Liver (tissue), 9 donors: ENCODE measurements around the gene NOTCH4. TPM values are rescaled to one million over a fixed set of nuclear protein-coding genes. Genes with fewer than 3 reads are reported as not detected.

ENCODE experiments used
- DNase-seq: peaks from one replicate; pipeline ENCODE4 v3.0.0-alpha.2; 2017; ENCODE audit warnings: low spot score
- H3K27ac ChIP-seq, 2 donors: one replicate each; pipeline ENCODE4 v1.7.0; 2013; ENCODE audit warnings: inconsistent platforms in 2 of 2, low read length in 2 of 2, control low read depth in 1 of 2, low read depth in 1 of 2, mild to moderate bottlenecking in 1 of 2
- H3K27me3 ChIP-seq, 4 donors: one replicate each; pipeline versions ENCODE4 v1.6.1 to v1.7.0; 2013; ENCODE audit warnings: low read length in 3 of 4, inconsistent platforms in 1 of 4, mild to moderate bottlenecking in 1 of 4, moderate library complexity in 1 of 4; ENCODE audit not compliant: control insufficient read depth in 4 of 4, insufficient read depth in 4 of 4
- H3K36me3 ChIP-seq, 4 donors: one replicate each; pipeline versions ENCODE4 v1.6.1 to v1.7.0; 2013; ENCODE audit warnings: low read length in 3 of 4, mild to moderate bottlenecking in 3 of 4, low read depth in 1 of 4, moderate library complexity in 1 of 4; ENCODE audit not compliant: control insufficient read depth in 4 of 4, insufficient read depth in 3 of 4
- H3K4me1 ChIP-seq, 4 donors: one replicate each; pipeline versions ENCODE4 v1.6.1 to v1.7.0; 2013; ENCODE audit warnings: low read length in 3 of 4, mild to moderate bottlenecking in 3 of 4, moderate library complexity in 1 of 4; ENCODE audit not compliant: control insufficient read depth in 4 of 4, insufficient read depth in 4 of 4
- H3K4me3 ChIP-seq, 3 donors: one replicate each; pipeline versions ENCODE4 v1.6.1 to v1.7.0; 2013; ENCODE audit warnings: low read length in 3 of 3, control low read depth in 1 of 3, low read depth in 1 of 3, mild to moderate bottlenecking in 1 of 3
- H3K9ac ChIP-seq, 2 donors: one replicate each; pipeline ENCODE4 v1.7.0; 2013; ENCODE audit warnings: low read length in 2 of 2, mild to moderate bottlenecking in 2 of 2, moderate library complexity in 2 of 2, control low read depth in 1 of 2, low read depth in 1 of 2
- H3K9me3 ChIP-seq, 4 donors: one replicate each; pipeline versions ENCODE4 v1.6.1 to v1.7.0; 2013; ENCODE audit warnings: low read length in 3 of 4; ENCODE audit not compliant: control insufficient read depth in 4 of 4
- ATF3 ChIP-seq: IDR thresholded peaks from 2 replicates; pipeline ENCODE4 v1.6.1; 2016; ENCODE audit warnings: antibody characterized with exemption
- EGR1 ChIP-seq, 2 donors: IDR thresholded peaks; 2 replicates each; pipeline ENCODE4 v1.6.1; 2016 to 2018; ENCODE audit warnings: antibody characterized with exemption in 2 of 2, low read depth in 2 of 2
- FOXA1 ChIP-seq: IDR thresholded peaks from 2 replicates; pipeline ENCODE4 v1.6.1; 2016; ENCODE audit warnings: antibody characterized with exemption
- GABPA ChIP-seq, 2 donors: IDR thresholded peaks in 1 of 2; conservative IDR thresholded peaks in 1 of 2; 2 replicates each; pipeline ENCODE4 v1.6.1; 2016; ENCODE audit warnings: antibody characterized with exemption in 2 of 2, mild to moderate bottlenecking in 1 of 2, moderate library complexity in 1 of 2
- HNF4A ChIP-seq, 2 donors: conservative IDR thresholded peaks; 2 replicates each; pipeline ENCODE4 v1.6.1; 2016; ENCODE audit warnings: antibody characterized with exemption in 2 of 2, mild to moderate bottlenecking in 2 of 2
- HNF4G ChIP-seq: IDR thresholded peaks from 2 replicates; pipeline ENCODE4 v1.6.1; 2016; ENCODE audit warnings: antibody characterized with exemption
- JUND ChIP-seq, 2 donors: IDR thresholded peaks; 2 replicates each; pipeline ENCODE4 v1.6.1; 2016; ENCODE audit warnings: antibody characterized with exemption in 2 of 2
- MAX ChIP-seq: IDR thresholded peaks from 2 replicates; pipeline ENCODE4 v1.6.1; 2016; ENCODE audit warnings: antibody characterized with exemption
- NR2F2 ChIP-seq: IDR thresholded peaks from 2 replicates; pipeline ENCODE4 v1.6.1; 2016; ENCODE audit warnings: antibody characterized with exemption
- RAD21 ChIP-seq, 2 donors: IDR thresholded peaks; 2 replicates each; pipeline ENCODE4 v1.6.1; 2016; ENCODE audit warnings: antibody characterized with exemption in 2 of 2, mild to moderate bottlenecking in 2 of 2
- REST ChIP-seq: IDR thresholded peaks from 2 replicates; pipeline ENCODE4 v1.6.1; 2016; ENCODE audit warnings: antibody characterized with exemption, mild to moderate bottlenecking
- RXRA ChIP-seq, 2 donors: IDR thresholded peaks; 2 replicates each; pipeline ENCODE4 v1.6.1; 2017 to 2018; ENCODE audit warnings: antibody characterized with exemption in 2 of 2, mild to moderate bottlenecking in 1 of 2
- SP1 ChIP-seq: IDR thresholded peaks from 2 replicates; pipeline ENCODE4 v1.6.1; 2018; ENCODE audit warnings: antibody characterized with exemption, mild to moderate bottlenecking
- TAF1 ChIP-seq: conservative IDR thresholded peaks from 2 replicates; pipeline ENCODE4 v1.6.1; 2016; ENCODE audit warnings: antibody characterized with exemption, mild to moderate bottlenecking
- YY1 ChIP-seq: IDR thresholded peaks from 2 replicates; pipeline ENCODE4 v1.6.1; 2016; ENCODE audit warnings: antibody characterized with exemption, mild to moderate bottlenecking
- ZBTB33 ChIP-seq: IDR thresholded peaks from 2 replicates; pipeline ENCODE4 v1.6.1; 2016; ENCODE audit warnings: antibody characterized with exemption
- WGBS: extraction: QIAGEN DNeasy Blood & Tissue Kit; methylation state at CpG from one replicate; pipeline ENCODE4 v1.1.7; 2013; 5-methylcytosine and 5-hydroxymethylcytosine counted together
- polyA plus RNA-seq, 2 donors: library from polyadenylated mRNA; stranded (reverse) in 1 of 2; unstranded in 1 of 2; fragments of 200-250 nt in 1 of 2; fragments of >200 nt in 1 of 2; fragmentation: Nextera tagmentation in 1 of 2; extraction: Ambion mirVana in 1 of 2; gene quantifications; one replicate each; pipeline versions ENCODE4 v1.2.1 to v1.2.3, GENCODE V29; 2013 to 2015
- total RNA-seq, 2 donors: library from RNA; depleted of rRNA; stranded (reverse); fragments of >200 nt; gene quantifications; one replicate each; pipeline ENCODE4 v1.2.3, GENCODE V29; 2014
- donor health status: healthy.
- donor health status: healthy.
- donor health status: healthy.
- donor health status: healthy.
- donor health status: healthy.

NOTCH4 gene
- total and polyA plus RNA-seq, 4 donors, result 2.6 to 15.1 (median 8.8) TPM

DNA sequence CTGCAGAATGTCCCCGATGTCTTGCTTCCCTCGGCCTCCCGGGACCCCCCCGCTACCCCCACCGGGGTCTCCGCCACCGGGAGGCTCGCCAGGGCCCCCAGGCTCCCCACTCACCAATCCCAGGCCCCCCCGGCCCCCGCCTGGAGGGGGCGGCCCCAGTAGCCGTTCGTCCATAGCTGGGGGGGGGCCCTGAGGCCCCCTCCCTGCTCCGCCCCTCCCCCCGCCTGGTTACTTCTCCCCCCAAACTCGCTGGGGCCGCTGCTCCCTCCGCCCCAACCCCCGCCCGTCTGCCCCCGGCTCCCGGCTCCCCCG, 34.2 kb downstream of the NOTCH4 start:
- Histone ChIP-seq H3K27me3 (no peaks in the 10 kb centered on the region), H3K9me3 (no peaks in the 10 kb centered on the region), H3K27ac (peak overlapping the region; percentile 75 to 97), H3K4me1 (peaks cover 8 to 28% (median 17%) of the 10 kb centered on the region in 4 donors), H3K4me3 (peak overlapping the region; percentile 63 to 72 (median 72)), H3K36me3 (peaks cover 0 to 14% (median 8%) of the 10 kb centered on the region in 4 donors), H3K9ac (peak overlapping the region; percentile 88)
- WGBS, result 13% methylated on average over 23 of the region's 23 CpGs
- DNase-seq, result peak; percentile 53
- TF ChIP-seq FOXA1 (no peak), ATF3 (no peak), REST (no peak), RXRA (IDR thresholded peaks at IDR 0.05) (no peak), TAF1 (no peak), HNF4A (conservative IDR thresholded peaks at IDR 0.05) (no peak), JUND (IDR thresholded peaks at IDR 0.05) (no peak), GABPA (IDR thresholded peaks at IDR 0.05 in 1 of 2, conservative IDR thresholded peaks at IDR 0.05 in 1 of 2) (no peak), SP1 (no peak), YY1 (no peak), ZBTB33 (no peak), NR2F2 (no peak), EGR1 (IDR thresholded peaks at IDR 0.05; ENCODE audit: low read depth in 2 of 2) (no peak), MAX (no peak)

GRCh38 chr6:32189069-32189741, 34.7 kb downstream of the NOTCH4 start:
- H3K4me1 ChIP-seq, result peaks cover 7 to 27% (median 16%) of the 10 kb centered on the region in 4 donors
- peak overlapping the region; percentile 88 for H3K9ac ChIP-seq
- H3K4me3 ChIP-seq, result peak overlapping the region; percentile 63 to 72 (median 72)
- no peak for DNase-seq
- no peaks in the 10 kb centered on the region for H3K27me3 ChIP-seq
- no peaks in the 10 kb centered on the region for H3K9me3 ChIP-seq
- peak overlapping the region; percentile 75 to 97 for H3K27ac ChIP-seq
- peaks cover 0 to 14% (median 8%) of the 10 kb centered on the region in 4 donors for H3K36me3 ChIP-seq
- 10% methylated on average over 10 of the region's 10 CpGs for WGBS
- no peak for TF ChIP-seq RAD21 (IDR thresholded peaks at IDR 0.05)
- no peak for TF ChIP-seq HNF4G
- no peak for TF ChIP-seq GABPA (IDR thresholded peaks at IDR 0.05 in 1 of 2, conservative IDR thresholded peaks at IDR 0.05 in 1 of 2)
- no peak for TF ChIP-seq ZBTB33
